Activated CD4-positive, alpha-beta T cell treated with anti-CD3 and anti-CD28 coated beads, Interleukin-2, amount 10 ng/mL, durations not matched to agents 24 days and 14 days (primary cell): ENCODE data around the gene NEU3. TPM values are rescaled to one million over a fixed set of nuclear protein-coding genes. Genes with fewer than 3 reads are reported as not detected.
"Not testable (repeated sequence)": the region's sequence is repeated elsewhere in the genome, so short reads cannot be mapped to it uniquely, and the experiment has no call there.

ENCODE experiments used
- DNase-seq: peaks from one replicate; pipeline ENCODE4 v3.0.0; 2022
- H3K27ac Mint-ChIP-seq: one replicate; pipeline ENCODE4 v1.8.0; 2022; ENCODE audit warnings: mild to moderate bottlenecking, mixed read lengths
- H3K27me3 Mint-ChIP-seq: one replicate; pipeline ENCODE4 v1.8.0; 2022; ENCODE audit warnings: mixed read lengths
- H3K36me3 Mint-ChIP-seq: one replicate; pipeline ENCODE4 v1.8.0; 2022; ENCODE audit warnings: low read depth, mild to moderate bottlenecking, mixed read lengths
- H3K4me1 Mint-ChIP-seq: one replicate; pipeline ENCODE4 v1.8.0; 2021; ENCODE audit warnings: mixed read lengths
- H3K4me3 Mint-ChIP-seq: one replicate; pipeline ENCODE4 v1.8.0; 2022; ENCODE audit warnings: mild to moderate bottlenecking, moderate library complexity, mixed read lengths
- H3K9me3 Mint-ChIP-seq: one replicate; pipeline ENCODE4 v1.8.0; 2021; ENCODE audit warnings: mixed read lengths
- intact Hi-C: fragments of 100-400 bp; cut with micrococcal nuclease; formaldehyde crosslinking; loops from one replicate; pipeline ENCODE4 v1.15.1; 2023
- total RNA-seq: library from RNA; stranded (reverse); gene quantifications from 2 replicates; pipeline ENCODE4 v1.2.3, GENCODE V29; 2022

The NEU3 gene
- total RNA-seq, 1 donor from 2014 or later: 16.3 TPM

DNA sequence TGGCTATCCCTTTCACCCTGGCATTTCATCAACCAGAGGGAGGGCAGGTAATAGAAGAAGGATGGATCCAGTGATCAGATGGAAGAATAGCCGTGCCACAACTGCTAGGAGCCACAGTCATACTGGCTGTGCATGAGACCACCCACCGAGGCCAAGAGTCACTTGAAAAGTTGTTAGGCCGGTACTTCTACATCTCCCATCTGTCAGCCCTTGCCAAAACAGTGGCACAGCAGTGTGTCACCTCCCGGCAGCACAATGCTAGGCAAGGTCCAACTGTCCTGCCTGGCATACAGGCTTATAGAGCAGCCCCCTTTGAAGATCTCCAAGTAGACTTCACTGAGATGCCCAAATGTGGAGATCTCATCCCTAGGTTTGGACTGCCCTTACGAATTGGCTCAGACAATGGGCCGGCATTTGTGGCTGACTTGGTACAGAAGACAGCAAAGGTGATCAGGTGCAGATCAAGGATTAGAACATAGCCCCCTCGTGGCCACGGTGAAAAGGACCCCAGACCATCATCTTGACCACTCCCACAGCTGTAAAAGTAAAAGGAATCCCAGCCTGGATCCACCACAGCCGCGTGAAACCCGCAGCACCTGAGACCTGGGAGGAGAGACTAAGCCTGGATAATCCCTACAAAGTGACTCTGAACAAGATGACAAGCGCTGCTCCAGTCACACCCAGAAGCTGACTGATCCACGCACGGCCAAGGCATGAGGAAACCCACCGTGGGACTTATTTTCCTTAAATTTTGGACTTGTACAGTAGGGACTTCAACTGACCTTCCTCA is 55.8 kb downstream of the NEU3 start:
- H3K4me3 Mint-ChIP-seq, intact Hi-C loops, H3K27ac Mint-ChIP-seq, H3K36me3 Mint-ChIP-seq, H3K9me3 Mint-ChIP-seq, H3K4me1 Mint-ChIP-seq, DNase-seq: not testable (repeated sequence)
- H3K27me3 Mint-ChIP-seq: peaks cover 17% of the 10 kb centered on the region

DNA sequence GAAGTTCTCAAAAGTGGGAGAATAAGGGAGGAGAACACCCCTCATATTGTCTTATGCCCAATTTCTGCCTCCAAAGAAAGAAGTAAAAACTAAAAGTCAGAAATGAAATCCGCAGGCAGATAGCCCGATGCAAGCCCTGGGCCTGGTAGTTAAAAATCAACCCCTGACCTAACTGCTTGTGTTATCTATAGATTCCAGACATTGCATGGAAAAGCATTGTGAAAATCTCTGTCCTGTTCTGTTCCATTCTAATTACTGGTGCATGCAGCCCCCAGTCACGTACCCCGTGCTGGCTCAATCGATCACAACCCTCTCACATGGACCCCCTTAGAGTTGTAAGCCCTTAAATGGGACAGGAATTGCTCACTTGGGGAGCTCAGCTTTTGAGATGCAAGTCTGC is 57.9 kb downstream of the NEU3 start:
- H3K9me3 Mint-ChIP-seq, H3K4me1 Mint-ChIP-seq, intact Hi-C loops, DNase-seq, H3K4me3 Mint-ChIP-seq, H3K36me3 Mint-ChIP-seq, H3K27ac Mint-ChIP-seq, H3K27me3 Mint-ChIP-seq: not testable (repeated sequence)

DNA sequence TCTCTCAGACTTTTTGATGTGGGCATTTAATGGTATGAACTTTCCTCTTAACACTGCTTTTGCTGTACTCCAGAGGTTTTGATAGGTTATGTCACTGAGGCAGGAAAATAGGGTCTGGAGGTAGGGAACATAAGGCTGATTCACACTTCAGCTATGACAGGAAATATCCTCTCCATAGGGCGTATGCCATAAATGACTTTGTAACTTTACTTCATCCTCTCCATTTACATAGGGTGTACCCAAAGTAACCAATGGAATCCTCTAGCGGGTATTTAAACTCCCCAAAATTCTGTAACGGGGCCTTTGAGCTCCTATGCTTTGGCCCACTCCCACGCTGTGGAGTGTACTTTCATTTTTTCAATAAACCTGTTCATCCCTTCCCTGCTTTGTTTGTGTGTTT is 58.5 kb downstream of the NEU3 start:
- Mint-ChIP-seq H3K36me3 (no peaks in the 10 kb centered on the region), H3K4me1 (no peaks in the 10 kb centered on the region)
- intact Hi-C loops: no loop called here

DNA sequence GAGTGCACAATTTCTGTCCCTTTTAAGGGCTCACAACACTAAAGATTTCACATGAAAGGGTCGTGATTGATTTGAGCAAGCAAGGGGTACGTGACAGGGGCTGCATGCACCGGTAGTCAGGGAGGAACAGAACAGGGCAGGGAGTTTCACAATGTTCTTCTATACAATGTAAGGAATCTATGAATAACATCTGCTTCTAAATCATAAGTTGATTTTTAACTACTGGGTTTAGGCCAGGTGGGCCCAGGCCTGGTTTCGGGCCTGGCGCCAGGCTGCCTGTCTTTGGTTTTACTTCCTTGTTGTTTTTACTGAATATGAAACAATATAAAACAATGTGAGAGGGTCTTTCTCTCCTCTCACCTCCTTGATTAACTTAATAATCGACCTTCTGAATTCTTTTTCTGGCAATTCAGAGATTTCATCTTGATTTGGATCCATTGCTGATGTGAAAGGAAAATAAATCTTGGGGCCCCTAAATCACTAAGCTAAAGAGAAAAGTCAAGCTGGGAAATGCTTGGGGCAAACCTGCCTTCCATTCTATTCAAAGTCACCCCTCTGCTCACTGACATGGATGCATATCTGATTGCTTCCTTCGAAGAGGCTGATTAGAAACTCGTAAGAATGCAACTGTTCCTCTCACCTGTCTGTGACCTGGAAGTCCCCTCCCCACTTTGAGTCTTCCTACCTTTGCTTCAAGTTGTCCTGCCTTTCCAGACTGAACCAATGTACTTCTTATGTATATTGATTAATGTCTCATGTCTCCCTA is 61.0 kb downstream of the NEU3 start:
- DNase-seq, H3K27ac Mint-ChIP-seq, intact Hi-C loops, H3K9me3 Mint-ChIP-seq, H3K4me3 Mint-ChIP-seq, H3K4me1 Mint-ChIP-seq, H3K36me3 Mint-ChIP-seq: not testable (repeated sequence)
- peaks cover 12% of the 10 kb centered on the region for H3K27me3 Mint-ChIP-seq

More for the DNA sequence above, 58.5 kb downstream of the NEU3 start:
- Mint-ChIP-seq H3K27ac (no peak overlapping the region), H3K4me3 (no peak overlapping the region), H3K9me3 (peaks cover under 1% of the 10 kb centered on the region), H3K27me3 (peaks cover 8% of the 10 kb centered on the region)
- no peak for DNase-seq

DNA sequence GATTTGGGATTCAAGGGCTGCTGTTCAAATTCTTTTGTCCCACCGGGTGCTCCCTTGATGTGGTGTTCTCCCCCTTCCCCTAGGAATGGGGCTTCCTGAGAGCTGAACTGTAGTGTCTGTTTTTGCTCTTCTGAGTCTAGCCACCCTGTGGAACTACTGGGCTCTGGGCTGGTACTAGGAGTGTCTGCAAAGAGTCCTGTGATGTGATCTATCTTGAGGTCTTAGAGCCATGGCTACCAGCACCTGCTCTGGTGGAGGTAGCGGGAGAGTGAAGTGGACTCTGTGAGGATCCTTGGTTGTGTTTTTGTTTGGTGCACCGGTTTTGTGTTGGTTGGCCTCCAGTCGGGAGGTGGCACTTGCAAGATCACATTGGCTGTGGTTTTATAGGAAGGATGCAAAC is 61.8 kb downstream of the NEU3 start:
- peaks cover 1% of the 10 kb centered on the region for H3K36me3 Mint-ChIP-seq
- no peak overlapping the region for H3K27ac Mint-ChIP-seq

DNA sequence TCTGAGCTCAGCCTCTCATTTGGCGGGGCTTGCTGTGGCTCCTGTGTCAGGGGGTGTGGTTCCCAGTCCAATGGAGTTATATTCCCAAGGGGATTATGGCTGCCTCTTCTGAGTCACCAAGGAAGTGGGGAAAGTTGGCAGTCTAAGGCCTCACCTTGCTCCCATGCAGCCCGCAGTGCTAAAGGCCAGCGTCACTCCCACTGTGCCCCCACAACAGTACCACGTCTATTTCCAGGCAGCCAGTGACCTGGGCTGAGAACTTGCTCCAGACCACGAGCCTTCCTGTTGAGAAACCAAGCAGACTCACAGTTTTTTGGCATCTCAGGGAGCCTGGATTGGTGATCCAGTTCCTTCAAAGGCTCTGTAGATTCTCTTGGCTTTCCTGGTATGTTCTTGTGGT is 62.3 kb downstream of the NEU3 start:
- no peaks in the 10 kb centered on the region for H3K4me1 Mint-ChIP-seq
- H3K27ac Mint-ChIP-seq: no peak overlapping the region
- peaks cover 1% of the 10 kb centered on the region for H3K36me3 Mint-ChIP-seq
- no peak for DNase-seq
- H3K9me3 Mint-ChIP-seq: peaks cover 6% of the 10 kb centered on the region
- H3K27me3 Mint-ChIP-seq: peaks cover 12% of the 10 kb centered on the region
- H3K4me3 Mint-ChIP-seq: no peak overlapping the region
- intact Hi-C loops: no loop called here

More for the DNA sequence above, 61.8 kb downstream of the NEU3 start:
- H3K27me3 Mint-ChIP-seq: peaks cover 12% of the 10 kb centered on the region
- intact Hi-C loops: no loop called here
- DNase-seq: no peak
- H3K9me3 Mint-ChIP-seq: peaks cover 6% of the 10 kb centered on the region
- no peak overlapping the region for H3K4me3 Mint-ChIP-seq
- no peaks in the 10 kb centered on the region for H3K4me1 Mint-ChIP-seq

DNA sequence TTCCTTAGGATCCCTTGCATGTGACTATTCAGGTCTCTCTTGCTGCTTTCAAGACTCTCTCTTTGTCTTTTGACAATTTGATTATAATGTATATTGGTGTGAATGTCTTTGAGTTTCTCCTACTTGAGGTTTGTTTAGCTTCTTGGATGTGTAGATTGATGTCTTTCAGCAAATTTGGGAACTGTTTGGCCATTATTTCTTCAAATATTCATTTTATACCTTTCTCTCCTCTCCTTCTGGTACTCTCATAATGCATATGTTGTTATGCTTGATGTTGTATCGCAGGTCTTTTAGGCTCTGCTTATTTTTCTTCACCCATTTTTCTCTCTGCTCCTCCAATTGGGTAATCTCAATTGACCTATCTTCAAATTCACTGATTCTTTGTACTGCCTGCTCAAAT is 63.7 kb downstream of the NEU3 start:
- no peak for DNase-seq
- H3K4me1 Mint-ChIP-seq: no peaks in the 10 kb centered on the region
- peaks cover 1% of the 10 kb centered on the region for H3K36me3 Mint-ChIP-seq
- peaks cover 16% of the 10 kb centered on the region for H3K27me3 Mint-ChIP-seq
- H3K27ac Mint-ChIP-seq: no peak overlapping the region
- peaks cover 6% of the 10 kb centered on the region for H3K9me3 Mint-ChIP-seq
- H3K4me3 Mint-ChIP-seq: no peak overlapping the region
- intact Hi-C loops: no loop called here

DNA sequence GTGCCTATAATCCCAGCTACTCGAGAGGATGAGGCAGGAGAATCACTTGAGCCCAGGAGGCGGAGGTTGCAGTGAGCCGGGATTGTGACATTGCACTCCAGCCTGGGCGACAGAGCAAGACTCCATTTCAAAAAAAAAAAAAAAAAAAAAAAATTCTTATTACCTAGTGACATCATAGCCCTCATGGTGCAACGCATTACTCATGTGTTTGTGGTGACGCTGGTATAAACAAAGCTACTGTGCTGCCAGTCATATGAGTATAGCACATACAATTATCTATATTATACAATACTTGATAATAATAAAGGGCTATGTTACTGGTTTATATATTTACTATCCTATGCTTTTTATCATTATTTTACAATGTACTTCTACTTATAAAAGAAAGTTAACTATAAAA is 66.8 kb downstream of the NEU3 start:
- no peak for DNase-seq
- Mint-ChIP-seq H3K27ac (no peak overlapping the region), H3K4me1 (no peaks in the 10 kb centered on the region), H3K36me3 (peaks cover 1% of the 10 kb centered on the region), H3K4me3 (no peak overlapping the region), H3K27me3 (peaks cover 20% of the 10 kb centered on the region), H3K9me3 (peaks cover 6% of the 10 kb centered on the region)
- intact Hi-C loops: no loop called here

DNA sequence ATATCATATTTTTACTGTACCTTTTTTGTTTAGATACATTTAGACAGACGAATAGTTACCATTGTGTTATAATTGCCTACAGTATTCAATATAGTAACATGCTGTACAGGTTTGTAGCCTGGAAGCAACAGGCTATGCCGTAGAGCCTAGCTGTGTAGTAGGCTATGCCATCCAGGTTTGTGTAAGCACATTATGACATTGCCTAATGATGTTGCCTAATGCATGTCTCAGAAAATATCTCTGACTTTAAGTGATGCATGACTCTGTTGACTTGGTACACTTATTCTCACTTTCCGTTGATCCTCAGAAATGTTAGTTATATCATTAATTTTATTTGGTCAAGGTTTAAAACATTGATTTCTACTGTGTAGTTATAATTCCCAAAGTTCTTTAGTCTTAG is 68.1 kb downstream of the NEU3 start:
- DNase-seq: no peak
- Mint-ChIP-seq H3K36me3 (peaks cover 1% of the 10 kb centered on the region), H3K4me3 (no peak overlapping the region), H3K9me3 (peaks cover 6% of the 10 kb centered on the region), H3K27ac (no peak overlapping the region), H3K27me3 (peaks cover 20% of the 10 kb centered on the region), H3K4me1 (no peaks in the 10 kb centered on the region)
- intact Hi-C loops: no loop called here

DNA sequence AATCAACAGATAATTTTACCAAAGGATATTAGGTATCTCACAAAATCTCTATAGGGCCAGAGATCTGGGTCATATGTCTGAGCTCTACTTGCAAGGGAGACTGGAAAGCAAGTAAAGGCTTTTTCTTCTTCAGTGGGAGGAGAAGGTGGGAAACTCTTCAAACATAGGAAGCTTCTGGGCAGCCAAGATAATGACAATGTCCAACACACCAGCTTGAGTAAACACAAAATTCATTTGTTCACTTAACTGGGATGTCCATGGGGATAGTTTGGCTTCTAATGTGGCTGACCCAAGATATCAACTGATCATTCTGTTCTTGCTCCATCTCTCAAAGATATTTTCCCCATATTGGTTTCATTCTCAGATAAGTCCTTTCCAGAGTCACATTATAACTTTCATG is 70.6 kb downstream of the NEU3 start:
- Mint-ChIP-seq H3K9me3 (no peaks in the 10 kb centered on the region), H3K27me3 (peaks cover 11% of the 10 kb centered on the region)
- intact Hi-C loops: no loop called here

DNA sequence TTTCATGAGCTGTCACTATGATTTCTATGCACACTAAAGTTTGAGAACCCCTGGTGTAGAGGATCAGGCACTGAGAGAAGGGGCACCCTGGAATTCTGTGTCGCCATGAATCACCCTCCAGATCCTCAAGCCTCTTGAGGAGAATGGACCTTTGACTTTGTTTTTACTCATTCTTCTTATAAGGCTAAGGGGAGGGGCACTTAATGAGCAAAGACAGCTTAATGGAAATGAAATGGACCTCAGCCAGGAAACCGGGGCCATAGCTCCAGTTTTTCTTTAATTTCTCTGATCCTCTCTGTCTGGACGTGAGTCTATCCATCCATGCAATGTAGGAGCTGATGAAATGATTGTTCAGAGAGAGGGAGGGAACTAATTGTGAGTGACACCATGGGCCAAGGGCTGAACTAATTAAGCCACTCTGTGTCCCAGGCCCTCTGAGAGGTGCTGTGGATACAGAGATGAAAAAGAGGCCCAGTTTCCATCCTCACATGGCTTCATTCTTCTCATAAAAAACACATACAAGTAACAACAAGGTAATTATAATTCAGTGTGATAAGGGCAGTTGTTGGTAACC is 75.1 kb downstream of the NEU3 start:
- Mint-ChIP-seq H3K4me3 (no peak overlapping the region), H3K27ac (no peak overlapping the region), H3K4me1 (no peaks in the 10 kb centered on the region), H3K36me3 (no peaks in the 10 kb centered on the region), H3K9me3 (no peaks in the 10 kb centered on the region), H3K27me3 (peaks cover 25% of the 10 kb centered on the region)
- intact Hi-C loops: no loop called here
- DNase-seq: no peak

More for the DNA sequence above, 70.6 kb downstream of the NEU3 start:
- Mint-ChIP-seq H3K27ac (no peak overlapping the region), H3K4me1 (no peaks in the 10 kb centered on the region), H3K36me3 (no peaks in the 10 kb centered on the region), H3K4me3 (no peak overlapping the region)
- no peak for DNase-seq

DNA sequence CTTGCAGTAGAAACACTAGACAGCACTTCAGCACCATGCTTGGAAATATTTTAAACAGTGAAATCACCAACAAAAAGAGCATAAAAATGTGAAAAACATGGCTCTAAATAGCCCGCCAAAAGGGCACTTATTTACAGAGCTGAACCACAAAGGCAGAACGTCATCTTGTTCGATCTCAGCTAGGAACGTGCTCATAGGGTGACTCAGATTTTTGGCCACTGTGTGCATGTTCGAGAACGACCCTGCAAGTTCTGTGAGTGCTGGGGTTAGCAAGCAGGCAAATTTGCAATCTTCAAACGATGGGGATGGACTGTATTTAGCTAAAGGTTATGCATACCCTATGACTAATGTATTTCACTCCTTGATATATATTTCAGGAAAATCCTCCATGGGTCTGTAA is 77.3 kb downstream of the NEU3 start:
- no peak for DNase-seq
- Mint-ChIP-seq H3K4me1 (peaks cover 2% of the 10 kb centered on the region), H3K36me3 (no peaks in the 10 kb centered on the region), H3K27ac (no peak overlapping the region), H3K27me3 (peaks cover 31% of the 10 kb centered on the region), H3K4me3 (no peak overlapping the region), H3K9me3 (no peaks in the 10 kb centered on the region)
- intact Hi-C loops: no loop called here
